Measurements from ENCODE around the gene PROX1. TPM values are rescaled to one million over a fixed set of nuclear protein-coding genes. Genes with fewer than 3 reads are reported as not detected.

The PROX1 gene
- total RNA-seq (100 to 1,000 TPM in 8 of 10 donors, 10 to 100 TPM in 2; 52.6 to 132 (median 116) TPM), polyA plus RNA-seq (10 to 100 TPM in 1 of 2 donors, 1 to 10 TPM in 1; 2.5 to 10.2 TPM)
- long read RNA-seq, donor 1, full-length matches to known transcripts, result 1 of 22 reads
- long read RNA-seq, donor 1, partial matches to known transcripts, result 13 of 22 reads
- long read RNA-seq, donor 1, other reads (novel, unspliced or antisense), result 8 of 22 reads
- long read RNA-seq, donor 2, full-length matches to known transcripts, result 3 of 30 reads
- long read RNA-seq, donor 2, partial matches to known transcripts, result 5 of 30 reads
- long read RNA-seq, donor 2, other reads (novel, unspliced or antisense), result 22 of 30 reads
- long read RNA-seq, donor 3, full-length matches to known transcripts, result 11 of 37 reads
- long read RNA-seq, donor 3, partial matches to known transcripts, result 10 of 37 reads
- long read RNA-seq, donor 3, other reads (novel, unspliced or antisense), result 16 of 37 reads

DNA sequence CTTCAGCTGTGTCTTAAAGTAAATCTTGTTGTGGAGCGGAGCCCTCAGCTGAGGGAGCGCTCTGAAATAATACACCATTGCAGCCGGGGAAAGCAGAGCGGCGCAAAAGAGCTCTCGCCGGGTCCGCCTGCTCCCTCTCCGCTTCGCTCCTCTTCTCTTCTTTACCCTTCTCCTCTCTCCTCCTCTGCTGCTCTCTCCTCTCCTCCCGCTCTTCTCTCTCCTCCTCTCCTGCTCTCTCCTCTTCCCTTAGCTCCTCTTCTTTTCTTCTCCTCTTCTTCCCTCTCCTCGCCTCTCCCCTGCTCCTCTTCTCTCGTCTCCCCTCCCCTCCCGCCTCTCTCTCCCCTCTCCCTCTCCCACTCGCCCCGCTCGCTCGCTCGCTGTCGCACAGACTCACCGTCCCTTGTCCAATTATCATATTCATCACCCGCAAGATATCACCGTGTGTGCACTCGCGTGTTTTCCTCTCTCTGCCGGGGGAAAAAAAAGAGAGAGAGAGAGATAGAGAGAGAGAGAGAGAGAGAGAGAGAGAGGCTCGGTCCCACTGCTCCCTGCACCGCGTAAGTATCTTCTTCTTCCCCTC, at the start of gene PROX1:
PROX1 (plus strand) TSS at position 47 of the 580 bp plus-strand sequence. CDS start 8,563 bp downstream, outside the sequence.
- ATAC-seq (peak; percentile 18 to 88 (median 82)), DNase-seq (no peak)
- Histone ChIP-seq H3K9me3 (no peaks in the 10 kb centered on the region), H3K4me1 (peaks cover 0 to 47% (median 19%) of the 10 kb centered on the region in 9 donors), H3K4me3 (peak within 1 kb of the TSS; percentile 49 to 70 (median 66)), H3K27ac (peak within 1 kb of the TSS; percentile 42 to 93 (median 85)), H3K36me3 (no peaks in the 10 kb centered on the region), H3K27me3 (peaks cover 5 to 94% (median 44%) of the 10 kb centered on the region in 7 donors)
- intact Hi-C loops (cut with DNase I), result loop anchor here (5.0 to 10.0 kb wide), 9 partner anchors 44 to 613 kb away; no protein-coding TSS in a partner anchor
- TF ChIP-seq, protein P1, sequence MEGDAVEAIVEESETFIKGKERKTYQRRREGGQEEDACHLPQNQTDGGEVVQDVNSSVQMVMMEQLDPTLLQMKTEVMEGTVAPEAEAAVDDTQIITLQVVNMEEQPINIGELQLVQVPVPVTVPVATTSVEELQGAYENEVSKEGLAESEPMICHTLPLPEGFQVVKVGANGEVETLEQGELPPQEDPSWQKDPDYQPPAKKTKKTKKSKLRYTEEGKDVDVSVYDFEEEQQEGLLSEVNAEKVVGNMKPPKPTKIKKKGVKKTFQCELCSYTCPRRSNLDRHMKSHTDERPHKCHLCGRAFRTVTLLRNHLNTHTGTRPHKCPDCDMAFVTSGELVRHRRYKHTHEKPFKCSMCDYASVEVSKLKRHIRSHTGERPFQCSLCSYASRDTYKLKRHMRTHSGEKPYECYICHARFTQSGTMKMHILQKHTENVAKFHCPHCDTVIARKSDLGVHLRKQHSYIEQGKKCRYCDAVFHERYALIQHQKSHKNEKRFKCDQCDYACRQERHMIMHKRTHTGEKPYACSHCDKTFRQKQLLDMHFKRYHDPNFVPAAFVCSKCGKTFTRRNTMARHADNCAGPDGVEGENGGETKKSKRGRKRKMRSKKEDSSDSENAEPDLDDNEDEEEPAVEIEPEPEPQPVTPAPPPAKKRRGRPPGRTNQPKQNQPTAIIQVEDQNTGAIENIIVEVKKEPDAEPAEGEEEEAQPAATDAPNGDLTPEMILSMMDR (IDR thresholded peaks at IDR 0.05), result no peak
- 1% methylated on average over 29 of the region's 29 CpGs for WGBS, 2 donors

GRCh38 chr1:213938776-213939175, 49.0 kb upstream of the PROX1 start:
- TF ChIP-seq, protein P1 (IDR thresholded peaks at IDR 0.05), result no peak
- H3K36me3 ChIP-seq, result no peaks in the 10 kb centered on the region
- H3K27ac ChIP-seq, result no peak overlapping the region
- intact Hi-C loops (cut with DNase I), result no loop called here
- DNase-seq (no peak), ATAC-seq (no peak)
- H3K4me3 ChIP-seq, result no peak overlapping the region
- peaks cover 0 to 9% (median 0%) of the 10 kb centered on the region in 7 donors for H3K27me3 ChIP-seq
- H3K9me3 ChIP-seq, result peaks cover 0 to 6% (median 0%) of the 10 kb centered on the region in 11 donors
- 91 to 97% methylated on average over 5 of the region's 5 CpGs for WGBS, 2 donors
- peaks cover 0 to 14% (median 0%) of the 10 kb centered on the region in 9 donors for H3K4me1 ChIP-seq

- Histone ChIP-seq H3K36me3 (no peaks in the 10 kb centered on the region), H3K9me3 (peaks cover 0 to 6% (median 0%) of the 10 kb centered on the region in 11 donors), H3K27ac (no peak overlapping the region), H3K27me3 (peaks cover 0 to 15% (median 0%) of the 10 kb centered on the region in 7 donors), H3K4me1 (peaks cover 0 to 4% (median 0%) of the 10 kb centered on the region in 9 donors), H3K4me3 (no peak overlapping the region)
- intact Hi-C loops (cut with DNase I), result no loop called here
- TF ChIP-seq, protein P1 (IDR thresholded peaks at IDR 0.05), result no peak
- DNase-seq (no peak), ATAC-seq (no peak)
- 84 to 88% methylated on average over 3 of the region's 3 CpGs for WGBS, 2 donors
These were observed 47.9 kb upstream of the PROX1 start for GRCh38 chr1:213939888-213940287.

DNA sequence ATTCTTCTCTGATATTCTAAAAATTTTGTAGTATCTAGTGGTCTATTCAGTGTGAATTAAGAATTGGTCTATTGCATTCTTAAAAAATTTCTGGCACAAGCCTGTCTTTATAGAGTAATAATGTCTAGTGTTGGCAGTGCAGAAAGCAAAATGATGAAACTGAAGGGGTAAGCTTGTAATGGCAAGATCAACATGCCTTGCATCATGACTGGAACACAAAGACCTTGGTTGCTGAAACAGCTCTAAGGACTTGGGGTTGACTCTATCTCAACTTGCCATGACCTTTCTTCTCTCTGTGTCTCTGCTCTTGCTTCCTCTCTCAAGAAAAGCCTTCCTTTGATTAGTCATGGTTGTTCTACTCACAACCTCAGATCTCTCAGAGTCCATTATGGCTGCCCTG, 46.8 kb upstream of the PROX1 start:
- Histone ChIP-seq H3K27ac (no peak overlapping the region), H3K36me3 (no peaks in the 10 kb centered on the region), H3K9me3 (peaks cover 0 to 6% (median 0%) of the 10 kb centered on the region in 11 donors), H3K4me1 (no peaks in the 10 kb centered on the region), H3K27me3 (peaks cover 0 to 16% (median 0%) of the 10 kb centered on the region in 7 donors), H3K4me3 (no peak overlapping the region)
- DNase-seq (no peak), ATAC-seq (no peak)
- TF ChIP-seq, protein P1 (IDR thresholded peaks at IDR 0.05), result no peak
- intact Hi-C loops (cut with DNase I), result no loop called here

Data from heart right ventricle (tissue), 16 donors.